NCI-H82 (cell line): ENCODE results near the gene ZFX.
A peak's percentile ranks its signal among the peaks of the same experiment; 100 is the strongest.

ENCODE experiments used
- DNase-seq: peaks from one replicate; lab custom pipeline; 2025; lab: John Stamatoyannopoulos, UW

Gene ZFX

GRCh38 chrX:24202465-24203031 is 53.0 kb downstream of the ZFX start:
- no peak for DNase-seq

GRCh38 chrX:24203072-24203808 is 53.7 kb downstream of the ZFX start:
- DNase-seq: no peak

GRCh38 chrX:24204331-24204730 is 54.8 kb downstream of the ZFX start:
- no peak for DNase-seq

GRCh38 chrX:24204958-24205357 is 55.4 kb downstream of the ZFX start:
- DNase-seq: no peak

GRCh38 chrX:24207826-24208225 is 58.3 kb downstream of the ZFX start:
- no peak for DNase-seq

GRCh38 chrX:24208496-24209240 is 59.1 kb downstream of the ZFX start:
- DNase-seq: no peak

GRCh38 chrX:24210190-24210589 is 60.7 kb downstream of the ZFX start:
- no peak for DNase-seq

GRCh38 chrX:24214568-24214967 is 65.0 kb downstream of the ZFX start:
- DNase-seq: no peak

GRCh38 chrX:24215272-24215671 is 65.7 kb downstream of the ZFX start:
- DNase-seq: no peak

- DNase-seq: no peak
Measured at GRCh38 chrX:24216037-24216436, 66.5 kb downstream of the ZFX start.

GRCh38 chrX:24216827-24217226 is 67.3 kb downstream of the ZFX start:
- DNase-seq: no peak

- no peak for DNase-seq
Measured at GRCh38 chrX:24219320-24219719, 69.8 kb downstream of the ZFX start.

- DNase-seq: no peak
Measured at GRCh38 chrX:24221872-24222271, 72.3 kb downstream of the ZFX start.

GRCh38 chrX:24225265-24225664 is 75.7 kb downstream of the ZFX start:
- no peak for DNase-seq

GRCh38 chrX:24226176-24226575 is 76.6 kb downstream of the ZFX start:
- DNase-seq: no peak

GRCh38 chrX:24228596-24228995 is 79.1 kb downstream of the ZFX start:
- no peak for DNase-seq

GRCh38 chrX:24229400-24229879 is 79.9 kb downstream of the ZFX start:
- DNase-seq: no peak

- no peak for DNase-seq
Measured at GRCh38 chrX:24229976-24230375, 80.4 kb downstream of the ZFX start.

- DNase-seq: peak; percentile 12
Measured at GRCh38 chrX:24231131-24231540, 81.6 kb downstream of the ZFX start.

GRCh38 chrX:24231641-24232179 is 82.2 kb downstream of the ZFX start:
- DNase-seq: no peak

GRCh38 chrX:24232796-24233195 is 83.3 kb downstream of the ZFX start:
- no peak for DNase-seq

GRCh38 chrX:24235084-24235710 is 85.7 kb downstream of the ZFX start:
- DNase-seq: no peak
